HEK293 (cell line): ENCODE data around the gene ANAPC10.
A peak's percentile ranks its signal among the peaks of the same experiment; 100 is the strongest.
"Not testable (repeated sequence)": the region's sequence is repeated elsewhere in the genome, so short reads cannot be mapped to it uniquely, and the experiment has no call there.

Experiments
- CTCF ChIA-PET: fragments of 350-600 bp; formaldehyde crosslinking; extraction: SDS; loops from one replicate; lab custom pipeline; 2021; ENCODE audit warnings: antibody characterized with exemption; lab: Yijun Ruan, JAX
- POLR2A ChIA-PET: fragments of 300-600 bp; formaldehyde crosslinking; extraction: SDS; loops from one replicate; lab custom pipeline; 2020; ENCODE audit warnings: antibody characterized with exemption, inconsistent platforms; lab: Yijun Ruan, JAX
- H3K27ac ChIP-seq: fragments of 200-500 bp; sonication (Bioruptor generic); 2 replicates; pipeline ENCODE4 v1.5.1; 2014; ENCODE audit warnings: low read depth, low read length, control low read depth, inconsistent platforms; ENCODE audit errors: extremely low read depth
- H3K36me3 ChIP-seq, 2 experiments: fragments of 200-500 bp in 1 of 2; sonication (Bioruptor generic) in 1 of 2; 1 replicate in 1 of 2; 2 replicates in 1 of 2; pipeline ENCODE4 v1.5.1; 2014 to 2017; ENCODE audit warnings: inconsistent platforms in 2 of 2, low read length in 2 of 2; ENCODE audit not compliant: control insufficient read depth in 2 of 2, insufficient read depth in 1 of 2
- H3K4me1 ChIP-seq: fragments of 200-500 bp; sonication (Bioruptor generic); 2 replicates; pipeline ENCODE4 v1.5.1; 2014; ENCODE audit warnings: mild to moderate bottlenecking, low read length, inconsistent platforms; ENCODE audit not compliant: control insufficient read depth, insufficient read depth
- H3K4me3 ChIP-seq: 2 replicates; pipeline ENCODE4 v1.5.1; 2011; ENCODE audit warnings: low read depth, mild to moderate bottlenecking, control low read depth, low read length, moderate library complexity
- H3K9me3 ChIP-seq: fragments of 200-500 bp; sonication (Bioruptor generic); 2 replicates; pipeline ENCODE4 v1.5.1; 2014; ENCODE audit warnings: low read depth, low read length, inconsistent platforms; ENCODE audit not compliant: control insufficient read depth, insufficient read depth
- BCL6B ChIP-seq: fragments of 450-650 bp; formaldehyde crosslinking; IDR thresholded peaks from 2 replicates; pipeline ENCODE4 v1.5.1; 2017; ENCODE audit warnings: missing biosample characterization, missing genetic modification characterization
- KLF17 ChIP-seq: fragments of 450-650 bp; formaldehyde crosslinking; IDR thresholded peaks from 2 replicates; pipeline ENCODE4 v1.5.1; 2016; ENCODE audit warnings: missing biosample characterization, missing genetic modification characterization
- OSR2 ChIP-seq: fragments of 450-650 bp; formaldehyde crosslinking; IDR thresholded peaks from 2 replicates; pipeline ENCODE4 v1.5.1; 2016; ENCODE audit warnings: missing biosample characterization, missing genetic modification characterization
- PRDM1 ChIP-seq: fragments of 450-650 bp; formaldehyde crosslinking; IDR thresholded peaks from 2 replicates; pipeline ENCODE4; 2016; ENCODE audit warnings: missing biosample characterization, missing genetic modification characterization
- SP7 ChIP-seq: fragments of 450-650 bp; formaldehyde crosslinking; IDR thresholded peaks from 2 replicates; pipeline ENCODE4 v1.5.1; 2016; ENCODE audit warnings: missing biosample characterization, missing genetic modification characterization
- ZBTB11 ChIP-seq: fragments of 450-650 bp; formaldehyde crosslinking; conservative IDR thresholded peaks from 2 replicates; pipeline ENCODE4 v1.5.1; 2016; ENCODE audit warnings: low read depth, missing biosample characterization, missing genetic modification characterization
- ZNF138 ChIP-seq: fragments of 450-650 bp; formaldehyde crosslinking; IDR thresholded peaks from 2 replicates; pipeline ENCODE4 v1.5.1; 2016; ENCODE audit warnings: missing biosample characterization, missing genetic modification characterization, borderline replicate concordance
- ZNF184 ChIP-seq: fragments of 450-650 bp; IDR thresholded peaks from 2 replicates; pipeline ENCODE4 v1.5.1; 2018; ENCODE audit warnings: missing biosample characterization, mild to moderate bottlenecking, missing genetic modification characterization
- ZNF211 ChIP-seq: fragments of 450-650 bp; formaldehyde crosslinking; IDR thresholded peaks from 2 replicates; pipeline ENCODE4 v1.5.1; 2016; ENCODE audit warnings: low read depth, missing biosample characterization, missing genetic modification characterization
- ZNF280D ChIP-seq: fragments of 450-650 bp; formaldehyde crosslinking; IDR thresholded peaks from 2 replicates; pipeline ENCODE4 v1.5.1; 2016; ENCODE audit warnings: missing biosample characterization, missing genetic modification characterization
- ZNF398 ChIP-seq: fragments of 450-650 bp; formaldehyde crosslinking; IDR thresholded peaks from 2 replicates; pipeline ENCODE4 v1.5.1; 2017; ENCODE audit warnings: missing biosample characterization, missing genetic modification characterization
- ZNF510 ChIP-seq: fragments of 450-650 bp; formaldehyde crosslinking; IDR thresholded peaks from 2 replicates; pipeline ENCODE4 v1.5.1; 2018; ENCODE audit warnings: mild to moderate bottlenecking, missing genetic modification characterization, missing biosample characterization; ENCODE audit not compliant: insufficient replicate concordance
- ZNF544 ChIP-seq: fragments of 450-650 bp; formaldehyde crosslinking; IDR thresholded peaks from 2 replicates; pipeline ENCODE4 v1.5.0; 2017; ENCODE audit warnings: missing biosample characterization, missing genetic modification characterization
- ZNF585B ChIP-seq: fragments of 450-650 bp; formaldehyde crosslinking; IDR thresholded peaks from 2 replicates; pipeline ENCODE4 v1.5.1; 2016; ENCODE audit warnings: missing biosample characterization, missing genetic modification characterization
- ZNF768 ChIP-seq: fragments of 450-650 bp; formaldehyde crosslinking; IDR thresholded peaks from 2 replicates; pipeline ENCODE4 v1.5.1; 2018; ENCODE audit warnings: missing biosample characterization, mild to moderate bottlenecking, missing genetic modification characterization

The ANAPC10 gene

GRCh38 chr4:145136219-145136618, 38.2 kb upstream of the ANAPC10 start:
- H3K4me1 ChIP-seq, H3K27ac ChIP-seq, POLR2A ChIA-PET, H3K4me3 ChIP-seq, H3K9me3 ChIP-seq: not testable (repeated sequence)
- CTCF ChIA-PET, result interaction anchor here (0.6 kb wide), 1 partner anchor 801 kb away, joined by 3 read pairs; no protein-coding TSS in a partner anchor
- H3K36me3 ChIP-seq, result peaks cover 5 to 54% of the 10 kb centered on the region in 2 experiments

- Histone ChIP-seq H3K4me1 (no peaks in the 10 kb centered on the region), H3K9me3 (no peaks in the 10 kb centered on the region), H3K4me3 (no peak overlapping the region), H3K36me3 (peaks cover 0 to 48% of the 10 kb centered on the region in 2 experiments; a peak in 1 of 3 replicates), H3K27ac (no peak overlapping the region)
- ChIA-PET CTCF (no interaction called here), POLR2A (no interaction called here)
- TF ChIP-seq ZNF211 (tag by site-specific recombination) (no peak), PRDM1 (tag by site-specific recombination) (peak; percentile 76)
- TF ChIP-seq, all 188 proteins: peak for 1
Measured at GRCh38 chr4:145132511-145133098, 34.6 kb upstream of the ANAPC10 start.

GRCh38 chr4:145131848-145132247, 33.9 kb upstream of the ANAPC10 start:
- TF ChIP-seq SP7 (tag by site-specific recombination) (no peak), ZBTB11 (tag by site-specific recombination) (no peak)
- TF ChIP-seq, all 188 proteins: peak for 0
- H3K36me3 ChIP-seq, result peaks cover 0 to 49% of the 10 kb centered on the region in 2 experiments; a peak in 1 of 3 replicates
- CTCF ChIA-PET, result no interaction called here
- POLR2A ChIA-PET, result no interaction called here
- no peak overlapping the region for H3K4me3 ChIP-seq
- H3K27ac ChIP-seq, result no peak overlapping the region
- no peaks in the 10 kb centered on the region for H3K4me1 ChIP-seq
- H3K9me3 ChIP-seq, result no peaks in the 10 kb centered on the region

GRCh38 chr4:145130788-145131399, 32.9 kb upstream of the ANAPC10 start:
- H3K9me3 ChIP-seq, result no peaks in the 10 kb centered on the region
- ChIA-PET POLR2A (no interaction called here), CTCF (no interaction called here)
- no peaks in the 10 kb centered on the region for H3K4me1 ChIP-seq
- H3K4me3 ChIP-seq, result no peak overlapping the region
- peaks cover 0 to 59% of the 10 kb centered on the region in 2 experiments; a peak in 2 of 3 replicates for H3K36me3 ChIP-seq
- no peak overlapping the region for H3K27ac ChIP-seq
- no peak for TF ChIP-seq ZNF585B (tag by site-specific recombination)
- TF ChIP-seq BCL6B (tag by site-specific recombination), result no peak
- no peak for TF ChIP-seq ZNF184 (tag by site-specific recombination)
- no peak for TF ChIP-seq ZNF280D (tag by site-specific recombination)
- no peak for TF ChIP-seq ZNF510
- no peak for TF ChIP-seq ZNF544 (tag by site-specific recombination)
- no peak for TF ChIP-seq KLF17
- no peak for TF ChIP-seq ZNF768 (tag by site-specific recombination)
- TF ChIP-seq OSR2 (tag by site-specific recombination), result no peak
- TF ChIP-seq ZNF398 (tag by site-specific recombination), result no peak
- no peak for TF ChIP-seq ZNF138 (tag by site-specific recombination)
